Measurements from ENCODE around the gene JAK1.

JAK1 gene

DNA sequence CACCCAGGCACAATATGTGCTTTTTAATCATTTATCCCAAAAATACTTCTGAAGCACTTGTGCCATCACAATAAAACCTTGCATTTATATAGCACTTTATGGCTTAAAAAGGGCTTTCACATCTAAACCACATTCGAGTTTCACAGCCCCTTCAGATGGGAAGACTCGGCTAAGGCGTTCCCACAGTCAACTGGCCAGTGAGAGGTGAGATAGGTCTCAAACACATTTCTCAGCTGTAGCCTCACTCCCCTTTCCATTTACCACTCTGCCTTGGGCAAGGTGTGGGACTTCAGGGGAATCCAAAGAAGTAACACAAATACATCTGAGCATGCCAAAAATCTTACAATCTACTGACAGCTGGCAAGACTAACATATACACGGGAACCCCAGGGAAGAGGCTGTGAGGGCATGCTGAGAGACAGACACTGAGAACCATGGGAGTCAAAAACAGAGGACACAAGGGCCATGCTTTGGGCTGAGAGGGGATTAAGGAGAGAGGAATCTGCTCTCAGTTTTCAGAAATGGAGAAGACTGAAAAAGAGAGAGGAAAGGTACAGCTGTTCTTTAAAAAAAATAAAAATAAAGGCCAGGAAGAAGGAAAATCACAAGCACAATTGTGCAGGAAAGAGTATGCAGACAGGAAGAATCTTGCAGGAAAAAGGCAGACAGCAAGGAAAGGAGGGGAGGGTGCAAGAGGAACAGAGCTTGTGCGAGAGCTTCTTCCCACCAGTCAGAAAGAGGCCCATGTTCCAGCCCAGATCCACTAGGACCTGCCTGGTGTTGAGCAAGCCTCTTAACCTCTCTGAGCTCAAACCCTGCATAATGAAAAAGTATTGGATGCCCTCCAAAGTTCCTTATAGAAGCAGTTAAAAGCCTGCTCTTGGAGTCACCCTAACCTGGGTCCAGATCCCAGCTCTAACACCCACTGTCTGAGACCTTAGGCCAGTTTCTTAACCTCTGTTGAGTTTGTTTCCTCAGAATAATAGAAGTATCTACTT is 73.5 kb downstream of the JAK1 start:
- DNase-seq (ENCODE audit: low spot score), result no peak

DNA sequence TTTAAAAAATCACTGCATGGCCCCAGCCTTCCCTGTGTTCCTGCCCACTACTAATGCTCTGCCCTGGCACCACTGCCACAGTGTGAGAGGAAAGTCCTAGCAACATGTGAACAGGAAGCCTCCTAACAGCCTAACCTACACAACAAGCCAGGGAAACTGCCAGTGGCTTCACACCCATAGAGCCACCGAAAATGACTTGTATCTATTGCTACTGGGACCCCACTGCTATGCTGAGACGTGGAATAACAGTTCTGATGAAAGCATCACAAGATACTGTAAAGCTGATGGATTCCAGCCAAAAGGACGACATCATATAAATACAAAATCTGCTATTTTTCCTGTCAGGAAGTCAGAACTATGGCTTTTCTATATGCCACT is 74.9 kb downstream of the JAK1 start:
- DNase-seq (ENCODE audit: low spot score), result peak; percentile 12

DNA sequence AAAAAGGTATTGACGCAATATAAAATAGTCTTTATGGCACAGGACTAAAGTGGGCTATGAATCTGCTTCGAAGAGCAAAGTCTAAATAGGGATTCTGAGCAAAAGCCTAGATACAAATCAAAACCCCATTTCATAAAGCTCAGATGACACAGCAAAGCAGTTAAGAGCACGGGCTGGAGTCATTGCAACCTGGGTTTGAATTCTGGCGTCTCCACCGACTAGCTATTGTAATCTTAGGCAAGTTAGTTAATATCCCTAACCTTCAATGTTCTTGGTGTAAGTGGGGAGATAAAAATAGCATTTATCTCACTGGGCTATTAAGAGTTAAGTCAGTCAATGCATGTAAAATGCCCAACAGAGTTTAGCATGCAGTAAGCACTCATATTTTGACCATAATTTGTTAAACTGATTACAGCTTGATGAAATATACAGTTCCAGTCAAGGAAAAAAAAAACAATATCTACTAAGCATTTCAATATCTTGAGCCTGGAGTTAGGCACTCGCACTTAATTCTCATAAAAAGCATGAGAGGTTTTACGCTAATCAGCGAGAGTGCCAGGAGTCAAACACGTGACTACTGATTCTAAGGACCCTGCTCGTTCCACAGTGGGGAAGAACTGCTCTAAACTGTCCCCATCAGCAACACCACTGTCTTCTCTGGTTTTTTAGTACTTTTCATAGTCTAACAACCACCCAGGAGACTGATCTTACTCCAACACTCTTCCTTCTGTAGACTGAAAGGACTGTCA is 75.5 kb downstream of the JAK1 start:
- no peak for DNase-seq (ENCODE audit: low spot score)

DNA sequence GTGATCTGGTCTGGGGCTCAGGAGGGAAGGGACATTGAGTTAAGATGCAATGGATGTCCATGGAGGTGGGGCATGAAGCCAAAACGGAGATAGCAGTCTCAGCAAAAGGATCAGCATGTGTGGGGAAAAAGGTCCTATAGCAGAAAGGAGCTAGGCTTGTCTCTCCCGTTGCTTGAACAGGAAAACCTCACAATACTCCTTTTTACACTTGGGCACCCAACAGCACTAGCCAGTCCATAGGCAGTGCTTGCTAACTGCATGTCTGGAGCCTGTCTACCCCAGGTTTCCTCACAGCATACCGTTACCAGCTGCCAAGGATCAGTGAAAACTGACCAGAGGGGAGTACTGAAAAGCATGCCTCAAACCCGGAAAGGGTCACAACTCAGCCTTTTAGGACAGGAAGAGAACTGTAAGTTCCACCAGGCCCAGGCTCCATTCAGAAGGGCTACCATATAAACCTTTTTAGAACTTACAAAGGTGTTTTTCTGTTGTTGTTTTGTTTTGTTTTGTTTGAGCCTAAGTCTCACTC is 78.6 kb downstream of the JAK1 start:
- DNase-seq (ENCODE audit: low spot score), result no peak

DNA sequence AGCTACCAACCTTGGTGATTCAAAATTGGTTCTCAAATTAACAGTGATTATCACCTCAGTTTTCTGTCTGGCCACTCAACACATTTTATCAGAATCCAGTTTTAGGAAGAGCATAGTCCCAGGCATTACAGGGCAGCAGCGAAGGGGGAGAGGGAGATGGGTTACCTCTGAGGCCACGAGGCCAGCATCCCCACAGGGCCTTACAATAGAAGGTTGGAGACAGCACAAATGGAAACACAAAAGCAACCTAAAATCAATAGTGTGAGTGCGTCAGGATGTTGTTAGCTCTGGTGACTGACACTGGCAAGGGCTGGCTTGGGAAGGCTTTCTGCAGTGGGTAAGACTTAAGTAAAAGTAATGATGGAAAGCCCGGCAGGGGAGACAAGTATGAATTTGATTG is 79.5 kb downstream of the JAK1 start:
- no peak for DNase-seq (ENCODE audit: low spot score)

DNA sequence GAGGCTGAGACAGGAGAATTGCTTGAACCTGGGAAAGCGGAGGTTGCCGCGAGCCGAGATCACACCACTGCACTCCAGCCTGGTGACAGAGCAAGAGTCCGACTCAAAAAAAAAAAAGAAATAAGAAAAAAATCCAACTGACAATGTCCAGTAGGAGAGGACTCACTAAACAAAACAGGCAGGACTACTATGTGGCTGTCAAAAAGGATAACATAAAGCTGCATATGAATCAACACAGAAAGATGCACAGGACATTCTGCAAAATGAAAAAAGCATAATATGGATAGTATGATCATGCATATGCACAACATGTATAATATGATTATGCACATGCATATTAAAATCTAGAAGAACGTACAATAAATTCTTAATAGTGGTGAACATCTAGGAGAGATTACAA is 80.7 kb downstream of the JAK1 start:
- DNase-seq (ENCODE audit: low spot score), result no peak

DNA sequence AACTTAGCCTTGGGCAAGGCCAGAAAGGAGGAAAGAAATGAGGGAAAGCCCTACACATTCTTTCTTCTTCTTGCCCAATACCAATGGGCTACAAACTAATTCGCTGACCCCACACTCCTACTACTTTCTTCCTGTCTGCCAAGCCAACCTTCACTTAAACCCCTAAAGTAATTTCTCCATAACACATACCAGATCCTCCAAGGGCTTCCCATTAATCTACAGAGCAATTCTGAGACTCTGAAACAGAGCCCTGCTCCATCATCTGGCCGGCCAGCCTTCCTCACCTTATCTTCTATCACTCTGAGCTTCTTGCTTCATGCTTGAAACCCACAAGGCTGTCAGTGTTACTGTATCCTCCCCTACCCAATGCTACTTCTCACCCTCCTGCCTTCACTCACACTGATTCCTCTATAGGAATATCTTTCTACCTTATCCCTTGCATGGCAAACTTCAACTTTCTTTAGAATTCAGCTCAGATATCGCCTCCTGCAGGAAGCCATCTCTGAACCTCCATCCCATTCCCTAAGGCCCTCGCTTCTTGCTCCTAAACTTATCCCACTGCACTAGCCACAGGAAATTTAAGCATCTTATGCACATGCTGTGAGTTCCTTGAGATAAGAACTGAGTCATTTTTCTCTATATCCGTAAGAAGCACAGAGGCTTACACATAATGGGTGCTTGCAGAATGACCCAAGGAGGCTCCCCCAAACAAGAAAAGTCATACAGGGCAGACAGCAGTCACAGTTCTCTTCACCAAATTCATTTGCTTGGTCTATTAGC is 81.9 kb downstream of the JAK1 start:
- DNase-seq (ENCODE audit: low spot score), result no peak

DNA sequence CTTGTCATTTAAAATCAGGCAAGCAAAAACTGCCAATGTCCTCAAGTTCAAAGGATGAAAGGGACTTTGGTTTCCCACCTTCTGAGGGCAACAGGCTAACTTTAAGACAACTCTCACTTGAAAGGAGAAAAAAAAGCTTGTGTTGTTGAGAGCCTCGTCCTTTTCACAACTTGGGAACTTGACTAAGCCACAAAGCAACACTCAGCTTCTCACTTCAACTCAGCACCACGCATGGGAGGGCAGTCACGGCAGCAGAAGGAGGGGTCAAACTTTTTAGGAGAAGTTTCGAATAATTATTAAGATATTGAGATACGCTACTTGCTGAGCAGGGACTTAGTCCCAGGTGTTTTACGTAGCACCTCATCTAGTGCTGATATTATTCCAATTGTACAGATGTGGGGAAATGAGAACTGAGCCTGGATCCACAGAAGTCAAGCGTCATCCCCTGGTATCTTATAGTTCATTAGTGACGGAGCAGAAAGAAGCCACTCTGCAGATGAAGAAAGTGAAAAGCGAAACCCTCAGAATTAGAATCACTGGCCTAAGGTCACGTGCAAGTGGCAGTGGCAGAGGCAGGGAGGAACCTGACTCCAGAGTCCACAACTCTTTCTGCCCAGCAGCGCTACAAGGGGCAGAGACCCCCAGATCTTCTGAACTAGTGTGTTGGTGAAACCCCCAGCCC is 83.6 kb downstream of the JAK1 start:
- DNase-seq (ENCODE audit: low spot score), result no peak

DNA sequence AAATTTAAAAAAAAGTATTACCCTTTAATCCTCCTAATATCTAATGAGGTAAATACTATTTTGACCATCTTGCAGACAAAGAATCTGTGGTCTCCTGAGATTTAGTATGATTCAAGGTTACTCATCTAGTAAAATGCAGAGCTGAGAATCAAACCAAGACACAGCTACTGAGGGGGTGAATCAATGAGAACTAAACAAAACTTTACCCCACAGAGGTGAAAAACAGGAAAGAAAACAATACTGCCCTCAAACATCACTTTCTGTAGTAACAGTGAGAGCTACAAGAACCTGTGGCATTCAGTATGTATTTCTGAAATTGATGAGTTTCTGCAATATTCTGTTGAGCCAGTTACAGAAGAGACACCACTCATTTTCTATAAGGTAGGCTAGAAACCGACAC is 85.1 kb downstream of the JAK1 start:
- peak; percentile 14 for DNase-seq (ENCODE audit: low spot score)

DNA sequence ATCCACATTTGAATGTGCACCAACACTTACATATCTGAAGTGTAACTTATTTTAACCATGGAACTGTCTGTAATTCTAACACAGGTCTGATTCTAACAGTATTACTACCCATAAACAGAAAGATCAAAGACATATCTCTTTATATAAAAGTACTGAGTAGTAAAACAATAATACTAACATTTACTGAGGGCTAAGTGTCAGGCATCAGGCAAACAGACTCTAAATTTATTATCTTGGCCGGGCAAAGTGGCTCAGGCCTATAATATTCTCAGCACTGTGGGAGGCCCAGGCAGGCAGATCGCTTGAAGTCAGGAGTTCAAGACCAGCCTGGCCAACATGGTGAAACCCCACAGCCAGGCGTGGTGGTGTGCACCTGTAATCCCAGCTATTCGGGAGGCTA is 85.9 kb downstream of the JAK1 start:
- no peak for DNase-seq (ENCODE audit: low spot score)

DNA sequence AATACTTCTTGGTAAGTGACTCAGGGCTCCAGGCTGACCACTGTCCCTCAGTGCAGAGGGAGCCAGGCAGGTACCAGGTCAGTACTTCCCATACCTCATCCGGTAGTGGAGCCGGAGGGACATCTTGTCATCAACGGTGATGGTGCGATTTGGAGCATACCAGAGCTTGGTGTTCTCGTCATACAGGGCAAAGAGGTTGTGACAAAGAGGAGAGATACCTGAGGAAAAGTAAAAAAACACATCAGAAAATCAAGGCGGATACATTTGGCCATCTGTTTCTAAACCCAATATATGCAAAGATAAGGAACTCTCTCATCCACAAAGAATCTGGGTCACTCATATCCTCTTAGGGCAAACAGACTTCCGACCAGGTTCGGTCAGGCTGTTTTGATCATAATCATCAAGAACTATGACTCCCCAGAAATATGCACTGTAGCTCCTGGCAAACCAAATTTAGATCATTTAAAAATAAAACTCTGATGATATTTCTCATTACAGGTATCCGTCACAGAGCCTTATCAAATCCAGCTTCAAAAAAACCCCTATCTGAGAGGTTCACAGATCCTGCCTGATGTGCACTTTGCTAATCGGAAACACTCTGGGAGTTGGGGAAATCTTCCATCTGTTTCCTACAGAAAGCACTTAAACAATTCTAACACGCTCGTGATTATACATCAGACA is 87.3 kb downstream of the JAK1 start:
- DNase-seq (ENCODE audit: low spot score), result no peak

DNA sequence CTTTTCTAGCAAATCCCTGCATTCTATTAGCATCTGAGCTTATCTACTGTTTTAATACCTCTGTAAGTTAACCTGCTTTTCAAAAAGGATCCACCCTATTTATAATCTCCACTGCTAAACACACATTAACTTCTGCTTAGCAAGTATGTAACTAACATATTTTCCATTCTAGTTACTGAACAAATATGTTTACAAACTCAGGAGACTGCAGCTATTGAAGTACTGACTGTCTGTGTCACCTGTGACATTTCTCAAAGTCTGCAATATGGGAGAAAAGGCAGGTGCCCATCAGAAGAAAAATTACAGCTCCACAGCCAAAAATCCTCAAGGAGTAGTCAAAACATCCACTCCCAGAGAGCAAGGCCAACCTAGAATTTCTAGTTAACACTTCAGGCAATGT is 88.3 kb downstream of the JAK1 start:
- no peak for DNase-seq (ENCODE audit: low spot score)

DNA sequence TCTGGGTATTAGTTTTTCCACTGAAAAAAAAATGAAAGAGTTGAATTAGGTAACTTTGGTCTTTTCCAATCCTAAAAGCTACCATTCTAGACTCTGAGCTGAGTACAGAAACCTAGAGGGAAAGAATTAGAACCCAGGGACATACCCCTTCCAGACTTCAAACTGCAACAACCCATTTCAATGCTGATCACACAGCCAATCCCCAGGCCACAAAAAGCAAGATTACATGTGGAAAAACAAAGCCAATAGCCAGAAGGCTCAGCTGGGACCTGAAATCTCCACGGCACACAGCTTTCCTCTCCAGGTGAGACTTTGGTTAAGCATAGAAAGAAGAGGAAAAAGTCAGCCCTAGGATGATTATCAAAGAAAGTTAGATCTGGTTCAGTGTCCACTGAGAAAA is 88.8 kb downstream of the JAK1 start:
- DNase-seq (ENCODE audit: low spot score), result no peak

DNA sequence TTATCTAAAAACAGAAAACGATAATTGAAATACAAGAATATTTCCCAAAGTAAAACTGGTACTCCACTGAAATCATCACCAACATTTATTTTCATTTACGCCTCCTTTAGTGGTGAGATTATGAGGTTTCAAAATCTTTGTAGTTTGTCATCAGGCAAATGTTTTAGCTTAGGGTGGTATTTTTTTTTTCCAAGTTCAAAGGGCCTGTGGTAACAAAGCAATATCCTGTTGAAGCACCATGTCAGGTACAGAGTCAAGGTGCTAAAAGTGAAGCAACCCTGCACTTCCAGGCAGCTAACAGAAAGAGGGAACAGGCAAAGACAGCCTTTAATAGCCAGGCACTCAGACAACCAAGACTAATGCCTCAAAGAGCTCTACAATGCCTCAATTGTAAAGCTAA is 89.2 kb downstream of the JAK1 start:
- DNase-seq (ENCODE audit: low spot score), result peak; percentile 62

DNA sequence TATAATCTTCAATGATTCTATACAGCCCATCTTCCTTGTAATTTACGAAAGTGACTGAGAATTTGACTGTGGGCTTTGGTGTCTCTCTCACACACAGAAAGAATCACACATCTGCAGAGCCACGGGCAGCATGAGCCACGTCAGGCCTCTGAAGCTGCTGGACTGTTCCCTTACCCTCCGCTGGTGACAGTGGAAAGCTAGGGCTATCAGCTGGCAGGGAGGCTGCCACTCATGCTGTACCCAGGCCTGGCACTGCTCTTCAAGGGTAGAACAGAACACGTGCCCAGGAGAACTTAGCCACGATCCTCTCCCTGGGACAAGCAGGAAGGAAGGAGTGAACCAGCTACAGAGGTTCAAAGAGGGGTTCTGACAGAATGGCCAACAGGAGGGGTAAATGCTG is 90.7 kb downstream of the JAK1 start:
- no peak for DNase-seq (ENCODE audit: low spot score)

DNA sequence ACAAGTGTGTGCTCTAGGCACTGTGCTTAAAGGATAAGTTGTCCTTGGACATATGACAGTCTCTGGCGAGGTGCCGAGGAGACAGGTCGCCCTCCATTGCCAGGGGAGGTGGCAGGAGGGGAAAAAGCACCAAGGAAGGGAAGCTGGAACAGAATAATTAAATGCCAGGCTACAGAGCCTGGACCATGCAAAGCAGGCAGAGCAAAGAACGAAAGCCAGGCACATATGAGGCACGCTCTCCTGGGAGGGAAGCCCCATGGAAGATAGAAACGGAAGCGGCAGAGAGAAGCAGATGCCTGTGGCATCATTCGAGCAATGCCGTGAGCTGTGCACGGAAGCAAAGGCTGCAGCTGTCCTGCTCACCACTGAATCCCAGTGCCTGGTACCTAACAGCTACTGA is 91.2 kb downstream of the JAK1 start:
- DNase-seq (ENCODE audit: low spot score), result no peak

DNA sequence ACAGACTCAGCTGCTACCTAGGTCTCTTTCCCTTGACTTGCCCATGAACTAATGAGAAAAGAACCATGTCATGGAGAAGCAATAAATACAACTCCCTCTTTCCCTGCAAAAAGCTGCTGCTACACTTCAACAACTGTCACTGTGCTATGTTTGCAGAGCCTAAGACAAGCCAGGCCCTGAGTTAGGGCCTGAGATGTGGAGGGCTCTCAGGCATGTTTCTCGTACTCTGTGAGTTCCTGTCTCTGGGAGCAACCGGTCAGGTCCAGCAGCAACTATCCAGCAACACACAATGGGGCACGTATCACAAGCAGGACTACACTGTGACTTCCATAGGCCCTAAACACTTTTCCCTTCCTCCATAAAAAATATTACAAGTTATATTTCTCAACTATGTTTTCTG is 91.7 kb downstream of the JAK1 start:
- no peak for DNase-seq (ENCODE audit: low spot score)

DNA sequence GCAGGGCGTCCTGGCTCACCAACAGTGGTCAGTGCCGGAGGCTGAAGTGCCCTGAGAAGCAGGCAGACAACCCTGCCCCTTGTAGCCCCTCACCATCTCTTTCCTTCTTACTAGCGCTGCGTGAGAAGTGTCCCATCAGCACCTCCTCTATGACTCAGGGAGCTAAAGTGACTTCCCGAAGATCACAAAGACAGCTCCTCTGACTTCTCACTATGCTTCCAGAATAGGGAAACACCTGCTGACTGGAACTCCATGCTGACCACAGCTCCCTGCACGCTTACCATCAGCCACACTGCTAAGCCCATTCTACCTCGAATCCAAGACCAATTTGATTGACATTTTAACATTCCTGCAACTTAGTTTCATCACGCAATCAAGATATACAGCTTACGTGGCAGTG is 92.8 kb downstream of the JAK1 start:
- DNase-seq (ENCODE audit: low spot score), result no peak

DNA sequence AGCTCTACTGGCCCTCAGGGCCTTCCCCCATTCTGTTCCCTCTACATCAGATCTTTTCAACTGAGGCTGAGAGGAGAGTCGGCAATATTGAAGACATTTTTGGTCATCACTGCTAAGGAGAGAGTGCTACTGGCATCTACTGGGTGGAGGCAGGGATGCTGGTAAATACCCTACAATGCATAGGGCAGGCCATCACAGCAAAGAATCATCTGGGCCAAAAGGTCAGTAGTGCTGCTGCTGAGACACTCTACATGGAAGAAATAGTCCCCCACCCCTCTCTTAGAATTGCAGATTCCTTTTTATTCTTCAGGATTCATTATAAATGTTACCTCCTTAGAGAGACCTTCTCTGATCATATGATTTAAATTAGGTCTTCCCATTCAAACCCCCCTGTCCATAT is 94.3 kb downstream of the JAK1 start:
- no peak for DNase-seq (ENCODE audit: low spot score)

DNA sequence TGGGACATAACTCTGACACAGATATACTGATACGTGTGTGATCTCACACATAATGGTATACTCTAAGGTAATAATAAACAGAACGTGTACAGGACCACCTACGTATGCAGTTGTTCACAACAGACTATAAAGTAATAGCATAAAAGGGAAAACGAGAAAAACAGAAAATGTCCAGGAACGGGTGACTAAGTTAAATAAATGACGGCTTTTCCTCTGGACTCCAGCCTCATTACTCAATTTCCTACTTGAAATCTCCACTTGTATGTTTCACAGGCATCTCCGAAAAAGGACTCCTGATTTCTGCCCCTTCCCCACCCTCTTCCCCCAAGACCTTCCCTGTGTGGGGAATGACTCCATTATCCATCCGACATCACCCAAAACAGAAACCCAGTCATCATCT is 95.1 kb downstream of the JAK1 start:
- no peak for DNase-seq (ENCODE audit: low spot score)

DNA sequence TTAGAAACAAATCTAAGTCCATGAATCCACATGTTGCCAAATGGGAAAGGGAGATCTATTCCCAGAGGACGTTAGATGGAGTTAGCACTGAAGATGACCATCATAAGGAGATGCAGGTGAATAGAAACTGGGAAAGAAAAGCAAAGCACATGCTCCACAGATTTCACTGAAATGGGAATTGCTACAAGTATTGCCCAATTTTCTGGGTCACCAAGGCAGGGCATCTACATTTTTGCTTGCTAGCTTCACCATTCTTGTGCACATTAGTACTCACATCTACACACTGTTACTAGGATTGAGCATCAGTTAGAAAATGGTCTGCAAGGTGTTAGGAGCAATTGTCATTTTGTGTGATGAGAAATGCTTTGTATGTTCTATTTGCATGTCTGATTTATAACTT is 99.1 kb downstream of the JAK1 start:
- no peak for DNase-seq (ENCODE audit: low spot score)

Data from CD4-positive, alpha-beta T cell treated with Interleukin-15 for 4 hours (primary cell).